ENCODE data around the gene AHI1.

The AHI1 gene

GRCh38 chr6:135258970-135259369, 238.6 kb downstream of the AHI1 start:
- no peaks in the 10 kb centered on the region for H3K27me3 ChIP-seq (replicated peaks; ENCODE audit: insufficient read depth, low read length)
- H3K4me2 ChIP-seq (ENCODE audit: low read depth, low read length): no peak overlapping the region
- no peak for DNase-seq
- no peaks in the 10 kb centered on the region for H3K4me1 ChIP-seq (ENCODE audit: low read length)
- no peak overlapping the region for H3K9ac ChIP-seq (ENCODE audit: low read length)
- H2AFZ ChIP-seq (ENCODE audit: low read length): no peak overlapping the region
- TF ChIP-seq EZH2 (optimal IDR thresholded peaks at IDR 0.05; ENCODE audit: low read depth, low read length) (no peak), CTCF (IDR thresholded peaks at IDR 0.05; ENCODE audit: low read length) (no peak), EZH2phosphoT487 (IDR thresholded peaks at IDR 0.05; ENCODE audit: low read length) (no peak)
- H4K20me1 ChIP-seq (ENCODE audit: insufficient read depth, low read length): no peaks in the 10 kb centered on the region
- no peak overlapping the region for H3K27ac ChIP-seq (ENCODE audit: low read length)
- H3K9me2 ChIP-seq (replicated peaks; ENCODE audit: insufficient read depth, low read length): no peaks in the 10 kb centered on the region
- H3K36me3 ChIP-seq (replicated peaks; ENCODE audit: insufficient read depth, low read length): no peaks in the 10 kb centered on the region
- no peak overlapping the region for H3K4me3 ChIP-seq (ENCODE audit: low read length)
- H3F3A ChIP-seq (ENCODE audit: insufficient read depth, low read length): no peaks in the 10 kb centered on the region
- H3K9me3 ChIP-seq (replicated peaks; ENCODE audit: insufficient read depth, low read length): no peaks in the 10 kb centered on the region
- H3K79me2 ChIP-seq (ENCODE audit: low read length): no peaks in the 10 kb centered on the region

DNA sequence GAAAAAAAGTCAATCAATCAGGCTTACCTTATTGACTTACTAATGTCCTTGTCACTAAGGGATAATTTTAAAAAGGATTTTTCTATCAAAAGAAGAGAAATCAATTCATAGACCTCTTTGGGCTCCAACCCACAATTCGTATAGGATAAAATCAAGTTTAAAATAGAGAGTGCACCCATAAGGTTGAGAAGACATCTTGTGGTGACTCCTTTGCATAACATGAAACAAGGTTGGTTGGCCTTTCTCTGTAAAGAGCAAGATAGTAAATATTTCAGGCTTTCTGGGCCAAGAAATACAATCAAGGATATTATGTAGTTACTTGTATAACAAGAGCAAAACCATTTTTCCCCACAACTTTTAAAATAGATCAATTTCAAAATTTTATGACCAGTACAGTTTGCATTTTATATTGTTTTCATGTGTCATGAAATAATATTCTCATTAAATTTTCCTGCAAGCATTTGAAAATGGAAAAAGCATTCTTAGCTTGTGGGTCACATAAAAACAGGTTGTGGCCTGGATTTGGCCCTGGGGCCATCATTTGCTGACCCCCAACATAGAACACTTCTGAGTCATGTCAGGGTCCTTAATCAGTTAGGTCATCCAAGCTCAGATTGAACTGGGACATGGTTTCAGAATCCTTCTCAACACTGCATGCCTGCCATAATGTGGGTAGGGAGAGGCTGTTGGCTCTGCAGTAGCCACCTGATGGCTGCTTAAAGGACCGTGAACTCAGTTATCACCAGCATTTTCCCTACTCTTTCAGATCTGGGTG, 239.7 kb downstream of the AHI1 start:
- Histone ChIP-seq H3F3A (ENCODE audit: insufficient read depth, low read length) (no peaks in the 10 kb centered on the region), H3K27me3 (replicated peaks; ENCODE audit: insufficient read depth, low read length) (no peaks in the 10 kb centered on the region), H3K9ac (ENCODE audit: low read length) (no peak overlapping the region), H3K79me2 (ENCODE audit: low read length) (no peaks in the 10 kb centered on the region), H3K9me3 (replicated peaks; ENCODE audit: insufficient read depth, low read length) (no peaks in the 10 kb centered on the region), H3K36me3 (replicated peaks; ENCODE audit: insufficient read depth, low read length) (no peaks in the 10 kb centered on the region), H4K20me1 (ENCODE audit: insufficient read depth, low read length) (no peaks in the 10 kb centered on the region), H3K9me2 (replicated peaks; ENCODE audit: insufficient read depth, low read length) (no peaks in the 10 kb centered on the region), H3K4me2 (ENCODE audit: low read depth, low read length) (no peak overlapping the region), H3K4me1 (ENCODE audit: low read length) (no peaks in the 10 kb centered on the region), H3K27ac (ENCODE audit: low read length) (no peak overlapping the region), H2AFZ (ENCODE audit: low read length) (no peak overlapping the region), H3K4me3 (ENCODE audit: low read length) (no peak overlapping the region)
- TF ChIP-seq EZH2 (optimal IDR thresholded peaks at IDR 0.05; ENCODE audit: low read depth, low read length): no peak
- TF ChIP-seq EZH2phosphoT487 (IDR thresholded peaks at IDR 0.05; ENCODE audit: low read length): no peak
- TF ChIP-seq CTCF (IDR thresholded peaks at IDR 0.05; ENCODE audit: low read length): peak; percentile 19; the same call in 1 of the 2 replicates
- DNase-seq: peak; percentile 7

- no peak overlapping the region for H3K9ac ChIP-seq (ENCODE audit: low read length)
- H3K4me1 ChIP-seq (ENCODE audit: low read length): no peaks in the 10 kb centered on the region
- TF ChIP-seq EZH2phosphoT487 (IDR thresholded peaks at IDR 0.05; ENCODE audit: low read length) (no peak), EZH2 (optimal IDR thresholded peaks at IDR 0.05; ENCODE audit: low read depth, low read length) (no peak), CTCF (IDR thresholded peaks at IDR 0.05; ENCODE audit: low read length) (no peak)
- no peak for DNase-seq
- H3K27ac ChIP-seq (ENCODE audit: low read length): no peak overlapping the region
- no peak overlapping the region for H2AFZ ChIP-seq (ENCODE audit: low read length)
- H4K20me1 ChIP-seq (ENCODE audit: insufficient read depth, low read length): no peaks in the 10 kb centered on the region
- H3K79me2 ChIP-seq (ENCODE audit: low read length): no peaks in the 10 kb centered on the region
- no peaks in the 10 kb centered on the region for H3K9me2 ChIP-seq (replicated peaks; ENCODE audit: insufficient read depth, low read length)
- no peak overlapping the region for H3K4me3 ChIP-seq (ENCODE audit: low read length)
- no peaks in the 10 kb centered on the region for H3K36me3 ChIP-seq (replicated peaks; ENCODE audit: insufficient read depth, low read length)
- no peaks in the 10 kb centered on the region for H3F3A ChIP-seq (ENCODE audit: insufficient read depth, low read length)
- H3K9me3 ChIP-seq (replicated peaks; ENCODE audit: insufficient read depth, low read length): no peaks in the 10 kb centered on the region
- H3K27me3 ChIP-seq (replicated peaks; ENCODE audit: insufficient read depth, low read length): no peaks in the 10 kb centered on the region
- no peak overlapping the region for H3K4me2 ChIP-seq (ENCODE audit: low read depth, low read length)
Observed at GRCh38 chr6:135256866-135257265, 240.7 kb downstream of the AHI1 start.
